Naive thymus-derived CD4-positive, alpha-beta T cell (primary cell): ENCODE data around the gene OR4K14. TPM values are rescaled to one million over a fixed set of nuclear protein-coding genes. Genes with fewer than 3 reads are reported as not detected.
"Not testable (repeated sequence)": the region's sequence is repeated elsewhere in the genome, so short reads cannot be mapped to it uniquely, and the experiment has no call there.

Experiments
- ATAC-seq: fragments of 150-1000 bp; cut with Tn5 transposase; 2 replicates; pipeline ENCODE4 v1.10.0; 2021; ENCODE audit warnings: mild to moderate bottlenecking, moderate library complexity
- CTCF ChIA-PET: fragments of 350-600 bp; sonication (Branson Sonifier 250); formaldehyde crosslinking; loops from one replicate; lab custom pipeline; 2021; ENCODE audit warnings: antibody characterized with exemption; lab: Charles Lee
- POLR2A ChIA-PET: fragments of 350-600 bp; sonication (Branson Sonifier 250); formaldehyde crosslinking; loops from one replicate; lab custom pipeline; 2021; ENCODE audit warnings: antibody characterized with exemption, inconsistent platforms; lab: Charles Lee
- DNase-seq, 9 donors: peaks; one replicate each; pipeline versions ENCODE4 v3.0.0 to v3.0.0-alpha.2; 2020 to 2022; ENCODE audit warnings: mixed read lengths in 1 of 9
- H3K27ac ChIP-seq: one replicate; pipeline ENCODE4 v1.7.0; 2013; ENCODE audit warnings: mild to moderate bottlenecking, low read depth, low read length, moderate library complexity
- H3K27me3 ChIP-seq, 2 donors: one replicate each; pipeline ENCODE4 v1.7.0; 2013; ENCODE audit warnings: low read length in 2 of 2, mild to moderate bottlenecking in 2 of 2, moderate library complexity in 2 of 2; ENCODE audit not compliant: control insufficient read depth in 2 of 2, insufficient read depth in 2 of 2
- H3K36me3 ChIP-seq, 3 experiments: 1 replicate in 2 of 3; 2 replicates in 1 of 3; pipeline ENCODE4 v1.7.0; 2013; ENCODE audit warnings: low read length in 3 of 3, mild to moderate bottlenecking in 3 of 3, moderate library complexity in 1 of 3; ENCODE audit not compliant: insufficient read depth in 3 of 3, control insufficient read depth in 2 of 3
- H3K4me1 ChIP-seq, 2 donors: one replicate each; pipeline ENCODE4 v1.7.0; 2013; ENCODE audit warnings: low read length in 2 of 2, mild to moderate bottlenecking in 2 of 2, moderate library complexity in 1 of 2; ENCODE audit not compliant: control insufficient read depth in 2 of 2, insufficient read depth in 2 of 2
- H3K4me3 ChIP-seq: 2 replicates; pipeline ENCODE4 v1.7.0; 2013; ENCODE audit warnings: mild to moderate bottlenecking, low read length
- H3K9me3 ChIP-seq, 3 experiments: 1 replicate in 2 of 3; 2 replicates in 1 of 3; pipeline ENCODE4 v1.7.0; 2013; ENCODE audit warnings: low read length in 3 of 3; ENCODE audit not compliant: control insufficient read depth in 2 of 3
- H3K27ac Mint-ChIP-seq, 9 donors: one replicate each; pipeline ENCODE4 v1.8.0; 2020 to 2022; ENCODE audit warnings: mixed read lengths in 9 of 9, mild to moderate bottlenecking in 8 of 9, moderate library complexity in 5 of 9, inconsistent platforms in 2 of 9
- H3K27me3 Mint-ChIP-seq, 5 donors: one replicate each; pipeline ENCODE4 v1.8.0; 2021 to 2022; ENCODE audit warnings: mixed read lengths in 5 of 5, mild to moderate bottlenecking in 1 of 5
- H3K36me3 Mint-ChIP-seq, 5 donors: one replicate each; pipeline ENCODE4 v1.8.0; 2020 to 2022; ENCODE audit warnings: mixed read lengths in 5 of 5, mild to moderate bottlenecking in 3 of 5, inconsistent platforms in 1 of 5
- H3K4me1 Mint-ChIP-seq, 7 donors: one replicate each; pipeline ENCODE4 v1.8.0; 2020 to 2022; ENCODE audit warnings: mixed read lengths in 7 of 7, mild to moderate bottlenecking in 3 of 7, inconsistent platforms in 1 of 7
- H3K4me3 Mint-ChIP-seq, 10 donors: one replicate each; pipeline ENCODE4 v1.8.0; 2020 to 2022; ENCODE audit warnings: mild to moderate bottlenecking in 10 of 10, mixed read lengths in 10 of 10, moderate library complexity in 6 of 10, inconsistent platforms in 2 of 10
- H3K9me3 Mint-ChIP-seq, 11 donors: one replicate each; pipeline ENCODE4 v1.8.0; 2020 to 2022; ENCODE audit warnings: mixed read lengths in 11 of 11, mild to moderate bottlenecking in 4 of 11, inconsistent platforms in 1 of 11, moderate library complexity in 1 of 11
- intact Hi-C, 2 donors: fragments of 100-400 bp; cut with micrococcal nuclease; formaldehyde crosslinking; loops; one replicate each; pipeline ENCODE4 v1.15.1; 2023
- polyA plus RNA-seq, 2 donors: library from polyadenylated mRNA; unstranded; fragments of 300-500 nt; fragmentation: Illumina TruSeq; gene quantifications; one replicate each; pipeline ENCODE4 v1.2.3, GENCODE V29; 2021
- total RNA-seq, 6 experiments: library from RNA in 5 of 6; stranded (reverse) in 5 of 6; gene quantifications; 1 replicate in 5 of 6; 2 replicates in 1 of 6; pipeline ENCODE4 v1.2.3 and lab custom pipeline; 2021 to 2026

Gene OR4K14
- total and polyA plus RNA-seq, 7 experiments from 2014 or later = not detected

DNA sequence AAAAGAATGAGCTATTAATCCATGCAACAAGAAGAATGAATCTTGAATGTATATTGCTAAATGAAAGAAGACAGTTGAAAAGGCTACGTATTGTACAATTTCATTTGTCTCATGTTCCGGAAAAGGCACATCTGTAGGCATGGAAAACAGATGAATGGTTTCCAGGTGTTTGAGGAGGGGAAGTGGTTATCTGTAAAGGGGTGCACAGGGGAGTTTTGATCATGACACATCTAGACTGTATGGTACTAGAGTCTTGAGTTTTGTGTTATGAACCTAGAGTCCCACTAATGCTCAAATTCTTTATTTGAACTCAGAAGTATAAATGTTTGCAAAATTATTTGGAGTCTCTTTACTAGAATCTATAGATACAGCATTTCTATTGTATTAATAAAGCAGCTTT is 49.4 kb downstream of the OR4K14 start:
- CTCF ChIA-PET, DNase-seq, H3K4me3 ChIP-seq, H3K27me3 Mint-ChIP-seq, H3K27me3 ChIP-seq, intact Hi-C loops, POLR2A ChIA-PET, H3K9me3 ChIP-seq, H3K27ac ChIP-seq, H3K36me3 ChIP-seq, H3K36me3 Mint-ChIP-seq, ATAC-seq: not testable (repeated sequence)
- peaks cover 0 to 12% of the 10 kb centered on the region in 2 donors for H3K4me1 ChIP-seq
- peaks cover 2 to 50% (median 33%) of the 10 kb centered on the region in 7 donors for H3K4me1 Mint-ChIP-seq
- H3K27ac Mint-ChIP-seq = peak overlapping the region in 1 of 9 donors; percentile 30
- peak overlapping the region in 3 of 10 donors; percentile 27 to 48 (median 35) for H3K4me3 Mint-ChIP-seq
- peaks cover 0 to 26% (median 7%) of the 10 kb centered on the region in 11 donors for H3K9me3 Mint-ChIP-seq

Other genes starting within 250 kb of the OR4K14 start
- not detected for gene OR4M1, start 245.8 kb downstream of the OR4K14 start, total RNA-seq
- not detected for gene OR4M1, start 245.8 kb downstream of the OR4K14 start, polyA plus RNA-seq
- not detected for gene OR4N2, start 215.5 kb downstream of the OR4K14 start, total RNA-seq
- gene OR4N2, start 215.5 kb downstream of the OR4K14 start, polyA plus RNA-seq = not detected
- gene OR4K2, start 144.2 kb downstream of the OR4K14 start, total RNA-seq = not detected
- gene OR4K2, start 144.2 kb downstream of the OR4K14 start, polyA plus RNA-seq = not detected
- not detected for gene OR4K5, start 98.7 kb downstream of the OR4K14 start, total RNA-seq
- gene OR4K5, start 98.7 kb downstream of the OR4K14 start, polyA plus RNA-seq = not detected
- not detected for gene OR4K1, start 88.4 kb downstream of the OR4K14 start, total RNA-seq
- not detected for gene OR4K1, start 88.4 kb downstream of the OR4K14 start, polyA plus RNA-seq
- not detected for gene OR4K15, start 43.7 kb downstream of the OR4K14 start, total RNA-seq
- gene OR4K15, start 43.7 kb downstream of the OR4K14 start, polyA plus RNA-seq = not detected
- not detected for gene OR4Q2, start 17.1 kb downstream of the OR4K14 start, total RNA-seq
- gene OR4Q2, start 17.1 kb downstream of the OR4K14 start, polyA plus RNA-seq = not detected
- gene OR4K13, start 16.7 kb upstream of the OR4K14 start, total RNA-seq = not detected
- gene OR4K13, start 16.7 kb upstream of the OR4K14 start, polyA plus RNA-seq = not detected
- gene OR4L1, start 40.7 kb upstream of the OR4K14 start, total RNA-seq = not detected
- gene OR4L1, start 40.7 kb upstream of the OR4K14 start, polyA plus RNA-seq = not detected
- gene OR4K17, start 91.4 kb upstream of the OR4K14 start, total RNA-seq = not detected
- not detected for gene OR4K17, start 91.4 kb upstream of the OR4K14 start, polyA plus RNA-seq
- not detected for gene OR4N5, start 119.5 kb upstream of the OR4K14 start, total RNA-seq
- not detected for gene OR4N5, start 119.5 kb upstream of the OR4K14 start, polyA plus RNA-seq
- gene OR11G2, start 171.6 kb upstream of the OR4K14 start, total RNA-seq = not detected
- gene OR11G2, start 171.6 kb upstream of the OR4K14 start, polyA plus RNA-seq = not detected
- not detected for gene OR11H6, start 204.4 kb upstream of the OR4K14 start, total RNA-seq
- gene OR11H6, start 204.4 kb upstream of the OR4K14 start, polyA plus RNA-seq = not detected
- not detected for gene OR11H7, start 209.7 kb upstream of the OR4K14 start, total RNA-seq
- not detected for gene OR11H7, start 209.7 kb upstream of the OR4K14 start, polyA plus RNA-seq
- gene OR11H4, start 220.0 kb upstream of the OR4K14 start, total RNA-seq = not detected
- not detected for gene OR11H4, start 220.0 kb upstream of the OR4K14 start, polyA plus RNA-seq